Spinal cord (tissue), 10 donors: ENCODE results near the gene LRRC1. TPM values are rescaled to one million over a fixed set of nuclear protein-coding genes. Genes with fewer than 3 reads are reported as not detected.

Source experiments
- DNase-seq, 6 donors: peaks; one replicate each; pipeline versions ENCODE4 v3.0.0 to v3.0.0-alpha.2; 2013 to 2015; ENCODE audit warnings: low spot score in 6 of 6, low read depth in 4 of 6
- H3K27ac ChIP-seq: one replicate; pipeline ENCODE4 v1.5.1; 2013; ENCODE audit warnings: low read depth, low read length, control low read depth
- H3K27me3 ChIP-seq: one replicate; pipeline ENCODE4 v1.6.1; 2013; ENCODE audit warnings: low read length; ENCODE audit not compliant: control insufficient read depth, insufficient read depth
- H3K36me3 ChIP-seq: one replicate; pipeline ENCODE4 v1.6.1; 2013; ENCODE audit warnings: low read length; ENCODE audit not compliant: control insufficient read depth, insufficient read depth
- H3K4me1 ChIP-seq: one replicate; pipeline ENCODE4 v1.6.1; 2013; ENCODE audit warnings: low read length; ENCODE audit not compliant: control insufficient read depth, insufficient read depth
- H3K4me3 ChIP-seq: one replicate; pipeline ENCODE4 v1.5.1; 2013; ENCODE audit warnings: low read depth, low read length, control low read depth
- H3K9me3 ChIP-seq: one replicate; pipeline ENCODE4 v1.6.1; 2013; ENCODE audit warnings: low read length; ENCODE audit not compliant: control insufficient read depth, insufficient read depth
- WGBS: methylation state at CpG from one replicate; pipeline ENCODE4 v1.1.5; 2013; ENCODE audit warnings: missing lambda C conversion rate; ENCODE audit not compliant: insufficient coverage; 5-methylcytosine and 5-hydroxymethylcytosine counted together
- polyA plus RNA-seq, 2 donors: library from polyadenylated mRNA; unstranded; fragments of 120-200 nt; gene quantifications; one replicate each; pipeline ENCODE4 v1.2.1, GENCODE V29; 2013; ENCODE audit not compliant: insufficient read length in 2 of 2
- total RNA-seq, 2 donors: library from RNA; depleted of rRNA in 1 of 2; stranded (reverse); fragments of 120-200 nt in 1 of 2; fragments of >200 nt in 1 of 2; gene quantifications; one replicate each; pipeline versions ENCODE4 v1.2.3 to v1.2.4, GENCODE V29; 2013 to 2014
- donor health status: healthy.

The LRRC1 gene
- total and polyA plus RNA-seq, 4 donors: 14.5 to 15.8 (median 15.5) TPM

GRCh38 chr6:53910834-53911233, 116.0 kb downstream of the LRRC1 start:
- 33% methylated on average over 1 of the region's 4 CpGs for WGBS
- Histone ChIP-seq H3K9me3 (no peaks in the 10 kb centered on the region), H3K27ac (no peak overlapping the region), H3K27me3 (no peaks in the 10 kb centered on the region), H3K36me3 (no peaks in the 10 kb centered on the region), H3K4me1 (no peaks in the 10 kb centered on the region), H3K4me3 (no peak overlapping the region)
- no peak for DNase-seq

GRCh38 chr6:53912661-53913060, 117.9 kb downstream of the LRRC1 start:
- Histone ChIP-seq H3K27me3 (no peaks in the 10 kb centered on the region), H3K4me3 (no peak overlapping the region), H3K4me1 (no peaks in the 10 kb centered on the region), H3K27ac (no peak overlapping the region), H3K36me3 (no peaks in the 10 kb centered on the region), H3K9me3 (no peaks in the 10 kb centered on the region)
- DNase-seq: peak in 1 of 6 donors; percentile 42
- WGBS: no CpG with 5 or more reads among the region's 1 CpG

- H3K4me3 ChIP-seq: no peak overlapping the region
These were observed 118.5 kb downstream of the LRRC1 start for GRCh38 chr6:53913286-53913685.

GRCh38 chr6:53915026-53915691, 120.4 kb downstream of the LRRC1 start:
- WGBS: 95% methylated on average over 4 of the region's 5 CpGs
- Histone ChIP-seq H3K4me1 (no peaks in the 10 kb centered on the region), H3K4me3 (no peak overlapping the region), H3K27me3 (no peaks in the 10 kb centered on the region), H3K36me3 (no peaks in the 10 kb centered on the region), H3K9me3 (no peaks in the 10 kb centered on the region), H3K27ac (no peak overlapping the region)
- DNase-seq: peak in 1 of 6 donors; percentile 58

More at GRCh38 chr6:53913286-53913685, 118.5 kb downstream of the LRRC1 start:
- no peak for DNase-seq
- no peaks in the 10 kb centered on the region for H3K9me3 ChIP-seq
- no peaks in the 10 kb centered on the region for H3K27me3 ChIP-seq
- H3K4me1 ChIP-seq: no peaks in the 10 kb centered on the region
- no peaks in the 10 kb centered on the region for H3K36me3 ChIP-seq
- no peak overlapping the region for H3K27ac ChIP-seq
- no CpG with 5 or more reads among the region's 1 CpG for WGBS

GRCh38 chr6:53916804-53917463, 122.1 kb downstream of the LRRC1 start:
- DNase-seq: peak in 1 of 6 donors; percentile 38
- no peak overlapping the region for H3K27ac ChIP-seq
- H3K36me3 ChIP-seq: no peaks in the 10 kb centered on the region
- H3K27me3 ChIP-seq: no peaks in the 10 kb centered on the region
- no peaks in the 10 kb centered on the region for H3K4me1 ChIP-seq
- H3K4me3 ChIP-seq: no peak overlapping the region
- H3K9me3 ChIP-seq: no peaks in the 10 kb centered on the region
- WGBS: 50% methylated on average over 1 of the region's 3 CpGs

- H3K27ac ChIP-seq: no peak overlapping the region
These were observed 122.6 kb downstream of the LRRC1 start for GRCh38 chr6:53917464-53917842.

GRCh38 chr6:53918854-53919510, 124.2 kb downstream of the LRRC1 start:
- no peak for DNase-seq
- WGBS: 71% methylated on average over 1 of the region's 3 CpGs
- no peaks in the 10 kb centered on the region for H3K4me1 ChIP-seq
- H3K27ac ChIP-seq: no peak overlapping the region
- H3K36me3 ChIP-seq: peaks cover 3% of the 10 kb centered on the region
- H3K4me3 ChIP-seq: no peak overlapping the region
- H3K27me3 ChIP-seq: no peaks in the 10 kb centered on the region
- no peaks in the 10 kb centered on the region for H3K9me3 ChIP-seq

More at GRCh38 chr6:53917464-53917842, 122.6 kb downstream of the LRRC1 start:
- WGBS: 60% methylated on average over 1 of the region's 1 CpG
- H3K4me1 ChIP-seq: no peaks in the 10 kb centered on the region
- H3K27me3 ChIP-seq: no peaks in the 10 kb centered on the region
- no peak overlapping the region for H3K4me3 ChIP-seq
- no peak for DNase-seq
- H3K36me3 ChIP-seq: no peaks in the 10 kb centered on the region
- H3K9me3 ChIP-seq: no peaks in the 10 kb centered on the region

GRCh38 chr6:53919881-53920360, 125.1 kb downstream of the LRRC1 start:
- no peak for DNase-seq
- Histone ChIP-seq H3K9me3 (no peaks in the 10 kb centered on the region), H3K36me3 (peaks cover 3% of the 10 kb centered on the region), H3K27ac (no peak overlapping the region), H3K4me3 (no peak overlapping the region), H3K4me1 (no peaks in the 10 kb centered on the region), H3K27me3 (no peaks in the 10 kb centered on the region)
- 80% methylated on average over 1 of the region's 2 CpGs for WGBS

GRCh38 chr6:53920881-53921280, 126.1 kb downstream of the LRRC1 start:
- no peaks in the 10 kb centered on the region for H3K9me3 ChIP-seq
- peaks cover 3% of the 10 kb centered on the region for H3K36me3 ChIP-seq
- H3K27me3 ChIP-seq: no peaks in the 10 kb centered on the region
- H3K4me1 ChIP-seq: peaks cover 3% of the 10 kb centered on the region
- WGBS: no CpG with 5 or more reads among the region's 5 CpGs
- no peak for DNase-seq
- no peak overlapping the region for H3K27ac ChIP-seq
- no peak overlapping the region for H3K4me3 ChIP-seq
